ENCODE data around the gene MMS19.

- TF ChIP-seq, protein P1, sequence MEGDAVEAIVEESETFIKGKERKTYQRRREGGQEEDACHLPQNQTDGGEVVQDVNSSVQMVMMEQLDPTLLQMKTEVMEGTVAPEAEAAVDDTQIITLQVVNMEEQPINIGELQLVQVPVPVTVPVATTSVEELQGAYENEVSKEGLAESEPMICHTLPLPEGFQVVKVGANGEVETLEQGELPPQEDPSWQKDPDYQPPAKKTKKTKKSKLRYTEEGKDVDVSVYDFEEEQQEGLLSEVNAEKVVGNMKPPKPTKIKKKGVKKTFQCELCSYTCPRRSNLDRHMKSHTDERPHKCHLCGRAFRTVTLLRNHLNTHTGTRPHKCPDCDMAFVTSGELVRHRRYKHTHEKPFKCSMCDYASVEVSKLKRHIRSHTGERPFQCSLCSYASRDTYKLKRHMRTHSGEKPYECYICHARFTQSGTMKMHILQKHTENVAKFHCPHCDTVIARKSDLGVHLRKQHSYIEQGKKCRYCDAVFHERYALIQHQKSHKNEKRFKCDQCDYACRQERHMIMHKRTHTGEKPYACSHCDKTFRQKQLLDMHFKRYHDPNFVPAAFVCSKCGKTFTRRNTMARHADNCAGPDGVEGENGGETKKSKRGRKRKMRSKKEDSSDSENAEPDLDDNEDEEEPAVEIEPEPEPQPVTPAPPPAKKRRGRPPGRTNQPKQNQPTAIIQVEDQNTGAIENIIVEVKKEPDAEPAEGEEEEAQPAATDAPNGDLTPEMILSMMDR (IDR thresholded peaks at IDR 0.05) = no peak
- TF ChIP-seq POLR2AphosphoS5 (IDR thresholded peaks at IDR 0.05; ENCODE audit: low read depth, low read length) = no peak
- TF ChIP-seq SIN3A (IDR thresholded peaks at IDR 0.05; ENCODE audit: borderline replicate concordance, insufficient read depth, low read depth, low read length) = no peak
These were observed 7.6 kb downstream of the MMS19 start for GRCh38 chr10:97490592-97490991.

Data from Panc1 (cell line).